Vagina (tissue), 2 donors: ENCODE measurements around the gene TRAPPC2B.

Experiments used
- CTCF ChIP-seq, 3 experiments: fragments of 450-650 bp in 2 of 3; fragments of 200-600 bp in 1 of 3; sonication (generic) in 1 of 3; IDR thresholded peaks; one replicate each; pipeline ENCODE4 v1.5.1; 2017 to 2019; ENCODE audit warnings: antibody characterized with exemption in 3 of 3, mild to moderate bottlenecking in 2 of 3, moderate library complexity in 2 of 3
- POLR2A ChIP-seq, 2 donors: fragments of 450-650 bp; IDR thresholded peaks; one replicate each; pipeline ENCODE4 v1.6.1; 2017; ENCODE audit warnings: antibody characterized with exemption in 2 of 2, mild to moderate bottlenecking in 2 of 2, moderate library complexity in 2 of 2

- TF ChIP-seq POLR2A (IDR thresholded peaks at IDR 0.05): no peak
- TF ChIP-seq CTCF (IDR thresholded peaks at IDR 0.05): no peak
Measured at GRCh38 chr19:57357406-57357805, 5.9 kb upstream of the TRAPPC2B start.
